Choroid plexus epithelial cell (primary cell): Measurements from ENCODE around the gene TRAPPC10.

Experiments used
- DNase-seq: peaks from one replicate; pipeline ENCODE4 v3.0.0-alpha.2; 2010; ENCODE audit warnings: low read depth
- H3K4me3 ChIP-seq: 2 replicates; pipeline ENCODE4 v1.5.1; 2011; ENCODE audit warnings: low read depth, mild to moderate bottlenecking, control low read depth, low read length, moderate library complexity
- CTCF ChIP-seq: conservative IDR thresholded peaks from 2 replicates; pipeline ENCODE4 v1.5.1; 2011; ENCODE audit warnings: low read depth, mild to moderate bottlenecking, control low read depth, inconsistent platforms, low read length, moderate library complexity

TRAPPC10 gene

DNA sequence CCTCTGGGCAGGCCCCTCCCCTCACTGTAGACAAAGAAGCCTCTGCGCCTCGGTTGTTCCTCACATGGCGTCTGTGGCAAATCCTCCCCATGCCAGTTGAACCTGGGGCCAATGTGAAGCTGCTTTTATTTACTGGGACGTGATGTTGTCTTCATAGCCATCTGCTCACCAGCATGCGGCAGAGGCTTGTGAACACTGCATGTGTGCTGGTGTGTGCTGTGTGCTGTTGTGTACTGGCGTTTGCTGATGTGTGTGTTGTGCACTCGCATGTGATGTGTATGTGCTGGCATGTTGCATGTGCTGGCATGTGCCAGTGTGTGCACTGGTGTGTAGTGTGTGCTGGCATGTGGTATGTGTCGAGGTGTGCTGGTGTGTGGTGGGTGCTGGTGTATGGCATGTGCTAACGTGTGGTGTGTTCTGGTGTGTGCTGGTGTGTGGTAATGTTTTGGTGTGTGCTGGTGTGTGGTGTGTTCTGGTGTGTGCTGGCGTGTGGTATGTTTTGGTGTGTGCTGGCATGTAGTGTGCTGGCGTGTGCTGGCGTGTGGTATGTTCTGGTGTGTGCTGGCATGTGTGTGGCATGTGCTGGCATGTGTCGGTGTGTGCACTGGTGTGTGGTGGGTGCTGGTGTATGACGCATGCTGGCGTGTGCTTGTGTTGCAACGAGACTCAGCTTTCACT, 37.2 kb upstream of the TRAPPC10 start:
- no peak for DNase-seq
- TF ChIP-seq CTCF = no peak
- no peak overlapping the region for H3K4me3 ChIP-seq

GRCh38 chr21:43975469-43976098, 36.5 kb upstream of the TRAPPC10 start:
- TF ChIP-seq CTCF = peak; percentile 97
- DNase-seq = peak; percentile 78
- H3K4me3 ChIP-seq = peak overlapping the region; percentile 10

DNA sequence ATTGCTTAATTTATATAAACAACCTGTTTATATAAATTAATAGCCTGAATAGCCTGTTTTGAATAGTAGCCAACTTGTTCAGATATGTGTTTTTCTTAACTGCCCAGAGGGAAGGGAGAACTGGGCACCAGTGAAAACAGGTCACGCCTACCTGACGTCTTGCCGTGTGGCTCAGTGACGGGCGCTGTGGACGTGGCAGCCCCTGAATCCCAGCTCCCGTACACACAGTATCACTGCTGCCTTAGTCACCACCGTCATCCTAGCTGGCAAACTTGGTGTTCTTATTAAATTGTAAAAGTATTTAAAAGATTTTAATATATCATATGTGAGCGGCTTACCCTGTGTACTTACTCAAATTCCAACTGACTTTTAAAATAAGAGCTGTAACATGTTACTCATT, 35.4 kb upstream of the TRAPPC10 start:
- no peak for TF ChIP-seq CTCF
- no peak overlapping the region for H3K4me3 ChIP-seq
- no peak for DNase-seq

- no peak for TF ChIP-seq CTCF
- no peak overlapping the region for H3K4me3 ChIP-seq
- DNase-seq = no peak
These were observed 34.0 kb upstream of the TRAPPC10 start for GRCh38 chr21:43978060-43978459.

GRCh38 chr21:43979654-43980053, 32.5 kb upstream of the TRAPPC10 start:
- H3K4me3 ChIP-seq = no peak overlapping the region
- peak; percentile 43 for TF ChIP-seq CTCF
- peak; percentile 14 for DNase-seq

GRCh38 chr21:43981151-43981870, 30.8 kb upstream of the TRAPPC10 start:
- H3K4me3 ChIP-seq = no peak overlapping the region
- no peak for TF ChIP-seq CTCF
- DNase-seq = no peak
